Muscle of arm (tissue), 12 donors: Measurements from ENCODE around the gene VPS35L. TPM values are rescaled to one million over a fixed set of nuclear protein-coding genes. Genes with fewer than 3 reads are reported as not detected.

Experiments
- DNase-seq: peaks from one replicate; pipeline ENCODE4 v3.0.0-alpha.2; 2013
- polyA plus RNA-seq, 12 donors: library from polyadenylated mRNA; unstranded; fragments of 120-200 nt; gene quantifications; one replicate each; pipeline ENCODE4 v1.2.1, GENCODE V29; 2013; ENCODE audit not compliant: insufficient read length in 12 of 12

VPS35L gene
- polyA plus RNA-seq, 12 donors, result 19.9 to 46.1 (median 34.7) TPM; not detected in 1

DNA sequence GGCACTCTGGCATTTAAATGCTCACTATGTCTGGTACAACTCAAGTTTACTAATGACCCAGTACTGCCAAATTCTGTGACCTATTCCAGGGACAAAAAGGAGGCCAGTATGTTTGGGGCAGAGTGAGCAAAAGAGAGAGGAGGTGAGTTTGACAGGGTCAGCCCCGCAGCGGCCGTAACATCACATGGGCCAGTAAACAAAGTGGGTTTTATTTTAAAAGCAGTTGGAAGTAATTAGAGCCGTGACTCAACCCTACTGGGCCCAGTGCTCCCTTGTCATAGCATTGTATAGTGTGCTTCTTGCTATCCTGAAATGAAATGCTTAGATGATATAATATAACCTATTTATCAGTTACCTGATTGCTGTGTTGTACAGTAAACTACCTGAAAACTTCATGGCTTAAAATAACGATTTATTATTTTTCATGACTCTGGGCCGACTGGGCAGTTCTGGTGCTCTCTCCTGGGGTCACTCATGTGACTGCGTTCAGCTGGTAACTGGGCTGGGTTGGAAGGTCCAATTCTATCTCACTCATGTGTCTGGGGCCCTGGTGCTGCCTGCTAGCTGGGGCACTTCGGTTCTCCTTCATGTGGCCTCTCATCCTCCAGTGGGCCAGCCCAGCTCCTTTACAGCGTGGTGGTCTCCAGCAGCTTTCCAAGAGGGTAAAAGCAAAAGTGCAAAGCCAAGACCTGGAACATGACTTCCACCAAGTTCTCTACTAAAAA is 189.9 kb downstream of the VPS35L start:
- DNase-seq, result no peak

GRCh38 chr16:19746561-19746960 is 191.1 kb downstream of the VPS35L start:
- no peak for DNase-seq

DNA sequence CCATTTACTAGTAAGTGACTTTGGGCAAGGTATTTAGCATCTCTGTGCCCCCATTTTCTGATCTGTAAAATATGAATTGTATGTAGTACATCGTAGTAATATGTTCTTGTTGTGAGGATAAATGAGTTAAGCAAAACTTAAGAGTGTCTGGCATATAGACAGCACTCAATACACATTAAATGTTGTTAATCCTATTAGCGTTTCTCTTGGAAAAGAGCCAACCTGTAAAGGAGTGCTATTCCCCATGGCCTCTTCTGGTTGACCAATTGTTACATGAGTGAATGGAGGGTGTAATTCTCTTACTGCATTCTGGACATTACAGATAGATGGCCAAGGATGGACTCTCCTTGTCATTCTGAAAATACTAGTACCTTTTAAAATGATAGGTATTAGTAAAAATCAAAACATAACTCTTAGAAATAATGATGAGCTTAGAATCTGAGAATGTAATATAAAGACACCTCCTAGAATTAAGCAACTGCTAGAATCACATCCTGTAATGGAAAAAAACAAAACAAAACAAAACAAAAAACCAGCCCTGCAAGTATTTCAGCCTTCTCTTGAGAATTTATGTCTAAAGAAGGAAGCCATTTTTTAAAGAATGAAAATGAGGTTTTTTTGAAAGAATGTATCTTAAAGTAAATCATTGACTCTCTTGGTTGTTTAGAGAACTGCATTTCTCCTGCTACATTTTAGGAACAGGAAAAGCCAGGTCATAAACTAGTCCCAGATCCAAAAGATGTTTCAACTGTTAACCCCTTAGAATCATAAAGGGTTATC is 193.1 kb downstream of the VPS35L start:
- no peak for DNase-seq

DNA sequence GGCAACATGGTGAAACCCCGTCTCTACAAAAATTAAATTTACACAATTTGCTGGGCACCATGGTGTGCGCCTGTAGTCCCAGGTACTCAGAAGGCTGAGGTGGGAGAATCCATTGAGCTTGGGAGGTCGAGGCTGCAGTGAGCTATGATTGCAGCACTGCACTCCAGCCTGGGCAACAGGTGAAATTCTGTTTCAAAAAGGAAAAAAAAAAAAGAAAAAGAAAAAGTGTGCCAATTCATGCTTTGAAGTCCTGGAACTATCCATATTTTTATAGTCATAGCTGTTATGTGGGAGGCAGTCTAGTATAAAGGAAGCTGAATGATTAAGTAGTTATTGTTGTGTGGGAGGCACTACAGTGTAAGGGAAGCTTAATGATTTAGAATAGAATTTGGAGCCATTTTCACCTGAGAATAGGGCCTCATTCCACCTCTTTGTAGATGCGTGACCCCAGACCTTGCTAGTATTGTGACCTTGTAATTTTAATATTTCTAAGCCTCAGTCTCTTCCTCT is 194.1 kb downstream of the VPS35L start:
- DNase-seq, result no peak

Other genes starting within 250 kb of the VPS35L start
- gene TMC5, start 137.8 kb upstream of the VPS35L start, polyA plus RNA-seq, result 1 to 10 TPM in 1 of 12 donors, under 1 TPM in 10, not detected in 1; 0.07 to 3.1 (median 0.25) TPM
- 100 to 1,000 TPM in 1 of 12 donors, 10 to 100 TPM in 11; 23.5 to 290 (median 57.6) TPM for gene GDE1, start 33.6 kb upstream of the VPS35L start, polyA plus RNA-seq
- 10 to 100 TPM in 11 of 12 donors, not detected in 1; 13.6 to 29.5 (median 20.2) TPM for gene CCP110, start 31.8 kb upstream of the VPS35L start, polyA plus RNA-seq
- gene KNOP1, start 162.5 kb downstream of the VPS35L start, polyA plus RNA-seq, result 10 to 100 TPM in 11 of 12 donors, not detected in 1; 21.1 to 50.0 (median 25.5) TPM
- 10 to 100 TPM in 10 of 12 donors, not detected in 2; 12.4 to 19.3 (median 14.1) TPM for gene IQCK, start 162.6 kb downstream of the VPS35L start, polyA plus RNA-seq